SIG-M5 treated with dmso at 0.1 percent for 504 hours (cell line): Measurements from ENCODE around the gene TBC1D13.

ENCODE experiments used
- DNase-seq: peaks from one replicate; lab custom pipeline; 2025; ENCODE audit not compliant: unreplicated experiment; lab: John Stamatoyannopoulos, UW

The TBC1D13 gene

GRCh38 chr9:128820665-128821583, 33.9 kb downstream of the TBC1D13 start:
- no peak for DNase-seq

- DNase-seq: no peak
Observed at GRCh38 chr9:128821584-128822406, 34.7 kb downstream of the TBC1D13 start.

GRCh38 chr9:128822407-128823042, 35.5 kb downstream of the TBC1D13 start:
- DNase-seq: no peak

GRCh38 chr9:128823362-128823902, 36.4 kb downstream of the TBC1D13 start:
- no peak for DNase-seq

- no peak for DNase-seq
Observed at GRCh38 chr9:128823903-128824406, 36.9 kb downstream of the TBC1D13 start.

- DNase-seq: no peak
Observed at GRCh38 chr9:128824911-128825310, 37.9 kb downstream of the TBC1D13 start.

- no peak for DNase-seq
Observed at GRCh38 chr9:128825923-128826700, 39.1 kb downstream of the TBC1D13 start.

- no peak for DNase-seq
Observed at GRCh38 chr9:128828267-128828666, 41.2 kb downstream of the TBC1D13 start.

GRCh38 chr9:128828719-128829452, 41.8 kb downstream of the TBC1D13 start:
- DNase-seq: no peak

- peak; percentile 94 for DNase-seq
Observed at GRCh38 chr9:128829477-128830251, 42.6 kb downstream of the TBC1D13 start, which contains the start of gene SPOUT1. SPOUT1 (minus strand) TSS chr9:128829794; CDS start chr9:128829780, 14 bp downstream.

GRCh38 chr9:128833696-128834095, 46.6 kb downstream of the TBC1D13 start:
- DNase-seq: no peak

GRCh38 chr9:128835246-128836210, 48.5 kb downstream of the TBC1D13 start:
- no peak for DNase-seq

GRCh38 chr9:128836509-128837145, 49.6 kb downstream of the TBC1D13 start:
- no peak for DNase-seq

GRCh38 chr9:128838338-128838737, 51.3 kb downstream of the TBC1D13 start:
- DNase-seq: no peak

- DNase-seq: no peak
Observed at GRCh38 chr9:128840524-128840923, 53.5 kb downstream of the TBC1D13 start.

GRCh38 chr9:128841694-128842492, 54.8 kb downstream of the TBC1D13 start:
- DNase-seq: no peak
